Effector memory CD4-positive, alpha-beta T cell (primary cell): ENCODE results near the gene ABHD17B.

Experiments used
- DNase-seq, 3 donors: peaks; one replicate each; pipeline ENCODE4 v3.0.0-alpha.2; 2020
- H3K27ac ChIP-seq: 2 replicates; pipeline ENCODE4 v1.7.0; 2013; ENCODE audit warnings: mild to moderate bottlenecking, low read length, moderate library complexity; ENCODE audit not compliant: insufficient read depth, poor library complexity, severe bottlenecking
- H3K27me3 ChIP-seq: replicated peaks from 2 replicates; pipeline ENCODE4 v1.7.0; 2013; ENCODE audit warnings: mild to moderate bottlenecking, low read length; ENCODE audit not compliant: insufficient read depth, control insufficient read depth, poor library complexity, severe bottlenecking
- H3K36me3 ChIP-seq: 2 replicates; pipeline ENCODE4 v1.7.0; 2013; ENCODE audit warnings: mild to moderate bottlenecking, low read length, moderate library complexity; ENCODE audit not compliant: control insufficient read depth, insufficient read depth
- H3K4me1 ChIP-seq: 2 replicates; pipeline ENCODE4 v1.7.0; 2013; ENCODE audit warnings: low read length, mild to moderate bottlenecking; ENCODE audit not compliant: control insufficient read depth, insufficient read depth, poor library complexity, severe bottlenecking
- H3K4me3 ChIP-seq: 2 replicates; pipeline ENCODE4 v1.7.0; 2013; ENCODE audit warnings: low read length, low read depth, mild to moderate bottlenecking; ENCODE audit not compliant: insufficient read depth, poor library complexity, severe bottlenecking
- H3K9me3 ChIP-seq: 2 replicates; pipeline ENCODE4 v1.7.0; 2013; ENCODE audit warnings: mild to moderate bottlenecking, low read length, moderate library complexity; ENCODE audit not compliant: control insufficient read depth

Gene ABHD17B

GRCh38 chr9:71884005-71884404 is 27.0 kb downstream of the ABHD17B start:
- no peak for DNase-seq
- Histone ChIP-seq H3K4me1 (no peaks in the 10 kb centered on the region), H3K36me3 (no peaks in the 10 kb centered on the region), H3K27me3 (no peaks in the 10 kb centered on the region), H3K27ac (no peak overlapping the region), H3K9me3 (peaks cover 5% of the 10 kb centered on the region), H3K4me3 (no peak overlapping the region)

GRCh38 chr9:71879644-71880174 is 31.3 kb downstream of the ABHD17B start:
- H3K9me3 ChIP-seq = peaks cover 16% of the 10 kb centered on the region
- no peaks in the 10 kb centered on the region for H3K27me3 ChIP-seq
- H3K4me1 ChIP-seq = no peaks in the 10 kb centered on the region
- H3K27ac ChIP-seq = no peak overlapping the region
- no peaks in the 10 kb centered on the region for H3K36me3 ChIP-seq
- no peak overlapping the region for H3K4me3 ChIP-seq
- no peak for DNase-seq

GRCh38 chr9:71878327-71879274 is 32.4 kb downstream of the ABHD17B start:
- Histone ChIP-seq H3K4me3 (no peak overlapping the region), H3K9me3 (peaks cover 16% of the 10 kb centered on the region), H3K36me3 (no peaks in the 10 kb centered on the region), H3K27me3 (no peaks in the 10 kb centered on the region), H3K27ac (no peak overlapping the region), H3K4me1 (no peaks in the 10 kb centered on the region)
- DNase-seq = no peak

GRCh38 chr9:71876829-71877228 is 34.2 kb downstream of the ABHD17B start:
- H3K36me3 ChIP-seq = no peaks in the 10 kb centered on the region
- H3K27me3 ChIP-seq = no peaks in the 10 kb centered on the region
- no peaks in the 10 kb centered on the region for H3K4me1 ChIP-seq
- no peak overlapping the region for H3K4me3 ChIP-seq
- H3K9me3 ChIP-seq = peaks cover 16% of the 10 kb centered on the region
- no peak for DNase-seq
- no peak overlapping the region for H3K27ac ChIP-seq

GRCh38 chr9:71876106-71876505 is 34.9 kb downstream of the ABHD17B start:
- H3K27me3 ChIP-seq = no peaks in the 10 kb centered on the region
- no peak for DNase-seq
- H3K9me3 ChIP-seq = peaks cover 16% of the 10 kb centered on the region

GRCh38 chr9:71875345-71875744 is 35.6 kb downstream of the ABHD17B start:
- Histone ChIP-seq H3K4me1 (no peaks in the 10 kb centered on the region), H3K27me3 (no peaks in the 10 kb centered on the region), H3K36me3 (no peaks in the 10 kb centered on the region), H3K9me3 (peaks cover 16% of the 10 kb centered on the region), H3K27ac (no peak overlapping the region), H3K4me3 (no peak overlapping the region)
- no peak for DNase-seq

More at GRCh38 chr9:71876106-71876505, 34.9 kb downstream of the ABHD17B start:
- Histone ChIP-seq H3K27ac (no peak overlapping the region), H3K4me3 (no peak overlapping the region), H3K4me1 (no peaks in the 10 kb centered on the region), H3K36me3 (no peaks in the 10 kb centered on the region)

GRCh38 chr9:71863631-71864030 is 47.4 kb downstream of the ABHD17B start:
- DNase-seq = no peak
- no peak overlapping the region for H3K4me3 ChIP-seq
- peaks cover 3% of the 10 kb centered on the region for H3K36me3 ChIP-seq
- no peaks in the 10 kb centered on the region for H3K4me1 ChIP-seq
- H3K27ac ChIP-seq = no peak overlapping the region
- H3K27me3 ChIP-seq = no peaks in the 10 kb centered on the region
- H3K9me3 ChIP-seq = no peaks in the 10 kb centered on the region

- Histone ChIP-seq H3K9me3 (no peaks in the 10 kb centered on the region), H3K4me3 (no peak overlapping the region), H3K36me3 (peaks cover 1% of the 10 kb centered on the region), H3K27ac (no peak overlapping the region), H3K27me3 (no peaks in the 10 kb centered on the region), H3K4me1 (no peaks in the 10 kb centered on the region)
- DNase-seq = no peak
Observed at GRCh38 chr9:71861618-71862017, 49.4 kb downstream of the ABHD17B start.

GRCh38 chr9:71859939-71860338 is 51.1 kb downstream of the ABHD17B start:
- Histone ChIP-seq H3K27me3 (no peaks in the 10 kb centered on the region), H3K27ac (no peak overlapping the region)

GRCh38 chr9:71858812-71859211 is 52.2 kb downstream of the ABHD17B start:
- Histone ChIP-seq H3K4me1 (no peaks in the 10 kb centered on the region), H3K27me3 (no peaks in the 10 kb centered on the region), H3K4me3 (no peak overlapping the region), H3K9me3 (no peaks in the 10 kb centered on the region), H3K27ac (no peak overlapping the region), H3K36me3 (no peaks in the 10 kb centered on the region)
- DNase-seq = no peak

More at GRCh38 chr9:71859939-71860338, 51.1 kb downstream of the ABHD17B start:
- Histone ChIP-seq H3K36me3 (no peaks in the 10 kb centered on the region), H3K4me3 (no peak overlapping the region), H3K9me3 (no peaks in the 10 kb centered on the region), H3K4me1 (no peaks in the 10 kb centered on the region)
- DNase-seq = no peak
